Stomach smooth muscle (tissue), 2 donors: ENCODE results near the gene CALML6.

Source experiments
- H3K27ac ChIP-seq: one replicate; pipeline ENCODE4 v1.7.0; 2013; ENCODE audit warnings: mild to moderate bottlenecking, low read length, inconsistent platforms
- H3K27me3 ChIP-seq, 2 donors: one replicate each; pipeline ENCODE4 v1.7.0; 2013; ENCODE audit warnings: low read length in 2 of 2; ENCODE audit not compliant: insufficient read depth in 2 of 2, control insufficient read depth in 1 of 2
- H3K36me3 ChIP-seq, 2 donors: one replicate each; pipeline ENCODE4 v1.7.0; 2013; ENCODE audit warnings: low read length in 2 of 2; ENCODE audit not compliant: control insufficient read depth in 2 of 2, insufficient read depth in 2 of 2
- H3K4me1 ChIP-seq: one replicate; pipeline ENCODE4 v1.7.0; 2013; ENCODE audit warnings: low read length; ENCODE audit not compliant: control insufficient read depth, insufficient read depth
- H3K4me3 ChIP-seq, 2 donors: one replicate each; pipeline ENCODE4 v1.7.0; 2013; ENCODE audit warnings: low read length in 2 of 2
- H3K9ac ChIP-seq, 2 donors: one replicate each; pipeline ENCODE4 v1.7.0; 2013; ENCODE audit warnings: low read length in 2 of 2, mild to moderate bottlenecking in 1 of 2
- H3K9me3 ChIP-seq, 2 donors: one replicate each; pipeline ENCODE4 v1.7.0; 2013; ENCODE audit warnings: low read length in 2 of 2; ENCODE audit not compliant: control insufficient read depth in 2 of 2
- donor health status: healthy.
- donor health status: Pancreatic carcinoma.

CALML6 gene, protein sequence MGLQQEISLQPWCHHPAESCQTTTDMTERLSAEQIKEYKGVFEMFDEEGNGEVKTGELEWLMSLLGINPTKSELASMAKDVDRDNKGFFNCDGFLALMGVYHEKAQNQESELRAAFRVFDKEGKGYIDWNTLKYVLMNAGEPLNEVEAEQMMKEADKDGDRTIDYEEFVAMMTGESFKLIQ

DNA sequence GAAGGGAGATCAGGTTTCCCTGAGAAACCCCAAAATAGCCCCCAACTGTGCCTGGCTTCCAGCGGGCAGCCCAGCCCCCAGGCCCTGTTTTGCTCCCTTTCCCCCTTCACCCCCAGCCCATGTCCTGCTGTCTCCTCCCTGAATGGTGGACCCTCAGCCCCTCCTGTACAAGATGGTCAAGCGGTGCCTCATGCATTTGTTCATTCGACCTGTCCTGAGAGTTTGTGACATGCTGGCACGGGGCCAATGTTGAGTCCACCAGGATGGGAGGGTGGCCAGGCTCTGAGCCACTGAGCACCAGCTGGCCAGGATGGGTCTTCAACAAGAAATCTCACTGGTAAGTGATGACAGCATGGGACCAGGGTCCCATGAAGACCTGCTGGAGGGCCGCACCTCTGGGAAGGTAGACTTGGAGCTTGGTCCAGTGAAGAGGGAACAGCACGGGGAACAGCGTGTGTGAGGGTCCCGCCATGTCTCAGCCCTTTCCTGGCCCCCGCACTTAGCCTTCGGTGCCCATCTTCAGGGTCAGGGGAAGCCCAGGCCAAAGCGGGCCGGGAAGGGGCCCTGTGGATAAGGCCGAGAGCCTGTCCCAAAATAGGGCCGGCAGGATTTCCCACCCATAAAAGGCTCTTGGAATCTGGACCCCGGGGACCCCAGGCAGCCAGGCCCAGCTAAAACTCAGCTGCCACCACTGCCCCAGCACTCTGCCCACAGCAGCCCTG, at the start of gene CALML6:
CALML6 (plus strand) TSS at position 290 of the 722 bp plus-strand sequence; CDS start at position 311, 21 bp downstream.
- Histone ChIP-seq H3K4me3 (no peak within 1 kb of the TSS), H3K27ac (no peak within 1 kb of the TSS), H3K27me3 (no peaks in the 10 kb centered on the region), H3K9me3 (no peaks in the 10 kb centered on the region), H3K4me1 (peaks cover 19% of the 10 kb centered on the region), H3K9ac (no peak within 1 kb of the TSS), H3K36me3 (no peaks in the 10 kb centered on the region)

DNA sequence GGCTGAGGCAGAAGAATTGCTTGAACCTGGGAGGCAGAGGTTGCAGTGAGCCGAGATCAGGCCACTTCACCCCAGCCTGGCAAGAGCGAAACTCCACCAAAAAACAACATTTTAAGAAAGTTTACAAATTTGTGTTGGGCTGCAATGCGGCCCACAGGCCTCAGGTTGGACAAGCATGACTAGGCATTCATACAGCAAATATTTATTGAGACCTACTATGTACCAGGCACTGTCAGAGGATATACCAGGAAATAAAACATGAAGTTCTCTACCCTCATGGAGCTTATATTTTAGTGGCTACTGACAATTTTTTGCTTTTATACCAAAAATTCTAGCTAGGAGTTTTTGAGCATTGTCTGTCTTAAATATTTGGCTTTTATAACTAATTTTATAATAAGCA, 47.9 kb upstream of the CALML6 start:
- no peak overlapping the region for H3K9ac ChIP-seq
- H3K9me3 ChIP-seq, result no peaks in the 10 kb centered on the region
- no peaks in the 10 kb centered on the region for H3K27me3 ChIP-seq
- H3K36me3 ChIP-seq, result no peaks in the 10 kb centered on the region
- no peak overlapping the region for H3K27ac ChIP-seq
- H3K4me1 ChIP-seq, result peaks cover 12% of the 10 kb centered on the region
- no peak overlapping the region for H3K4me3 ChIP-seq

DNA sequence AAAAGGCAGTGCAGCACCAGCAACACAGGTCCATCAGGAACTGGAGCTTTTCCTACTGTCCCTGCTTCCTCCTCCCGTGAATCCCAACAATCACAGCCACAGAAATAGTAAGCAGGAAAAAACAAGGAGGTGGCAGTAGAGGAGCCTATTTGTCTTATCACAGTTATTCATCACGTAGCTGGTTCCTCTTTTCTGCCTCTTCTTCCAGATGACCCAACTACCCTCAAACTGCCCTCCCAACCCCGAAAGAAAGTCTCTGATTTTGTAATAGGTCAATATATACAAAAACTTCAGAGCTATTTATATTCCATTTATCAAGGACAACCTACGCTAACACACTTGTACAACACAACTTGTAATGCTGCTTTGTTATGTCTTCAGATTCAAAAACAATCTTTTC, 45.6 kb upstream of the CALML6 start:
- no peak overlapping the region for H3K27ac ChIP-seq
- no peaks in the 10 kb centered on the region for H3K27me3 ChIP-seq
- H3K9me3 ChIP-seq, result no peaks in the 10 kb centered on the region
- no peak overlapping the region for H3K9ac ChIP-seq
- H3K4me3 ChIP-seq, result no peak overlapping the region
- H3K4me1 ChIP-seq, result peaks cover 21% of the 10 kb centered on the region
- H3K36me3 ChIP-seq, result peaks cover 2 to 3% of the 10 kb centered on the region in 2 donors

DNA sequence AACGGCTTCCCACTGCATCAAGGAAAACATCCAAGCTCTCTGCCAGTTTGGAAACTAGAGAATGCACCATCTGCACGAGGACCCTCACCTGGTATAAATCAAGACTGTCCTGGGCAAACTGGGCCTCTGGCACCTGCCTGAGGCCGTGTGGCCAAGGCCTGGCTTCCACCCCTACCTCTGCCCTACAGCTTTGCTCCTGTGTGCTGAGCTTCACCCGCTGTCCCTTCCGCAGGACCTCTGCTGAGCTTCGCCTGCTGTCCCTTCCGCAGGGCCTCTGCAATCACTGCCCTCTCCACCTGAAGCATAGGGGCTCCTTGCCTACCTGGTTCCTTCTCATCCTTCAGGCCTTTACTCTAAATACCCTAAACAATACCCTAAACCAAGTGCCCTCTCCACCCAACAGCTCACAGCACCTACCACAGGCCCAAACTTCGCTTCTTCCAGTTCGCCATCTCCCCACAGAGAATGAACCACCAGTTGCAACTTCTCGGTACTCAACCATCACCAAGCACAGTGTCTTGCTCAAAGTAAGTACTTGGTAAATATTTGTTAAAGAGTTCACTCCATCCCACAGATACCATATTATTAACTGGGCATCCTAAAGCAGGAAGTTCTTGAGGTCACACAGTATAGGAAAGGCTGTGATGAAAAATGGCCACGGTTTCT, 42.6 kb upstream of the CALML6 start:
- Histone ChIP-seq H3K27ac (no peak overlapping the region), H3K4me1 (peaks cover 25% of the 10 kb centered on the region)

DNA sequence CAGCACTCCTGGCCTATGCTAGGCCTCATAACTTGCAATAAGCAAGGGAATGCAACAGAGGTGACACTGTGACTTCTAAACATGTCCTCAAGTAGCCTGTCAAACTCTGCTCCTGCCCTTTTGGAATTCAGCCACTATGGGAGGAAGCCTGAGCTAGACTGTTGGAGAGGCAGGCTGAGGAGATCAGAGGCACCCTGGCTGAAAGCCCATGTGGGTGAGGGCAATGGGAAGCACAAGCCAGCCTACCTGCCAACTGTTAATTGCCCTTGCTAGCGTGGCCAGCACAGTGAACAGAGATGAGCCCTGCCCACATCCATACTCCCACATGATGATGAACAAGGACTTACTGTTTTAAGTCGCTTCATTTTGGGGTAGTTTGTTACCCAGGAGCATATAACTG, 41.9 kb upstream of the CALML6 start:
- Histone ChIP-seq H3K9ac (no peak overlapping the region), H3K36me3 (peaks cover 6 to 7% of the 10 kb centered on the region in 2 donors), H3K9me3 (no peaks in the 10 kb centered on the region), H3K27me3 (no peaks in the 10 kb centered on the region), H3K4me3 (no peak overlapping the region), H3K4me1 (peaks cover 27% of the 10 kb centered on the region), H3K27ac (no peak overlapping the region)

More for the DNA sequence above, 42.6 kb upstream of the CALML6 start:
- H3K9me3 ChIP-seq, result no peaks in the 10 kb centered on the region
- H3K4me3 ChIP-seq, result no peak overlapping the region
- H3K36me3 ChIP-seq, result peaks cover 6 to 7% of the 10 kb centered on the region in 2 donors
- H3K27me3 ChIP-seq, result no peaks in the 10 kb centered on the region
- no peak overlapping the region for H3K9ac ChIP-seq

DNA sequence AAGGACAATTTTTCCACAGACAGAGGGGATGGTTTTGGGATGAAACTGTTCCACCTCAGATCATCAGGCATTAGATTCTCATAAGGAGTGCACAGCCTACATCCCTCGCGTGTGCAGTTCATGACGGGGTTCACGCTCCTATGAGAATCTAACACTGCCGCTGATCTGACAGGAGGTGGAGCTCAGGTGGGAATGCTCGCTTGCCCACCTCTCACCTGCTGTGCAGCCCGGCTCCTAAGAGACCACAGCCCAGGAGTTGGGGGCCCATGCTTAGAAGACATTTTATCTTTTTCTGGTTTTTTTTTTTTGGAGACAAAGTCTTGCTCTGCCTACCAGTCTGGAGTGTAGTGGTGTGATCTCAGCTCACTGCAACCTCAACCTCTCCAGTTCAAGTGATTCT, 40.2 kb upstream of the CALML6 start:
- Histone ChIP-seq H3K27ac (no peak overlapping the region), H3K27me3 (no peaks in the 10 kb centered on the region), H3K9me3 (no peaks in the 10 kb centered on the region), H3K4me3 (no peak overlapping the region), H3K4me1 (peaks cover 30% of the 10 kb centered on the region), H3K36me3 (peaks cover 6 to 7% of the 10 kb centered on the region in 2 donors), H3K9ac (no peak overlapping the region)

DNA sequence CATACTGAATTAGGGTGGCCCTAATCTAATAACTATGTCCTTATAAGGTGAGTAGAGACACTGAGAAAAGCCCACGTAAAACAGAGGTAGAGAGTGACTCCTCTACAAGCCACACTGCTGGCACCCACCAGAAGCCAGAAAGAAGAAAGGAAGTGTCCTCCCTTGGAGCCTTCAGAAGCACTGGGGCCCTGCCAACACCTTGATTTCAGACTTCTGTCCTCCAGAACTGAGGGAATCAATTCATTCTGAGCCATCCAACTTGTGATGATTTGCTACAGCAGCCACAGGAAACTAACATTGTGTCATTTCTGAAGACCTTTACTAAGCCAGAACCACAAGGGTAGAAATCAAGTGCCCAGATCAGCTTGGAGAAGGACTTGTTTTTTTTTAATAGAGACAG, 39.1 kb upstream of the CALML6 start:
- Histone ChIP-seq H3K36me3 (peaks cover 6 to 7% of the 10 kb centered on the region in 2 donors), H3K9ac (no peak overlapping the region), H3K27ac (no peak overlapping the region), H3K9me3 (no peaks in the 10 kb centered on the region), H3K4me1 (peaks cover 34% of the 10 kb centered on the region), H3K27me3 (no peaks in the 10 kb centered on the region), H3K4me3 (no peak overlapping the region)

DNA sequence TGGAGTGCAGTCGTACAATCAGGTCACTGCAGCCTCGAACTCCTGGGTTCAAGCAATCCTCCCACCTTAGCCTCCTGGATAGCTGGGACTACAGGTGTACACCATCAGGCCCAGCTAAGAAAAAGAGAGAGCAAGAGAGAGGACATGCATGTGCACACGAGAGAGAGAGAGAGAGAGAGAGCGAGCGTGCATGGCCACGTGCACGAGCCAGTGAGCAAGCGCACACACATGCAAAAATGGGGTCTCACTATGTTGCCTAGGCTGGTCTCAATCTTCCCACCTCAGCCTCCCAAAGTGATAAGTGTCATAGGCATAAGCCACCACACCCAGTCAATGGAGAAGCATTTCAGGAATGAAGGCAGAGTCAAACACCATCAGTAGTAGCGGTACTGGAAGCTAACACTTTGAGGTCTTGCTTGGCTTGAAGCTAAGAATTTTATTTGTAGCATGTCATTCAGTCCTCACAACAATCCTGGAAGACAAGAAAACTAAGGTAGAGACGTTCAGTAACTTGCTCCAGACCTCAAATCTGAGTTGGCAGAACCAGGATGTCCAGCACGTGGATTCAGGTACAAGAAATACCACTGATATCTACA, 38.6 kb upstream of the CALML6 start:
- Histone ChIP-seq H3K9me3 (no peaks in the 10 kb centered on the region), H3K27ac (no peak overlapping the region), H3K9ac (no peak overlapping the region), H3K36me3 (peaks cover 6 to 7% of the 10 kb centered on the region in 2 donors), H3K27me3 (no peaks in the 10 kb centered on the region), H3K4me1 (peaks cover 37% of the 10 kb centered on the region), H3K4me3 (no peak overlapping the region)

DNA sequence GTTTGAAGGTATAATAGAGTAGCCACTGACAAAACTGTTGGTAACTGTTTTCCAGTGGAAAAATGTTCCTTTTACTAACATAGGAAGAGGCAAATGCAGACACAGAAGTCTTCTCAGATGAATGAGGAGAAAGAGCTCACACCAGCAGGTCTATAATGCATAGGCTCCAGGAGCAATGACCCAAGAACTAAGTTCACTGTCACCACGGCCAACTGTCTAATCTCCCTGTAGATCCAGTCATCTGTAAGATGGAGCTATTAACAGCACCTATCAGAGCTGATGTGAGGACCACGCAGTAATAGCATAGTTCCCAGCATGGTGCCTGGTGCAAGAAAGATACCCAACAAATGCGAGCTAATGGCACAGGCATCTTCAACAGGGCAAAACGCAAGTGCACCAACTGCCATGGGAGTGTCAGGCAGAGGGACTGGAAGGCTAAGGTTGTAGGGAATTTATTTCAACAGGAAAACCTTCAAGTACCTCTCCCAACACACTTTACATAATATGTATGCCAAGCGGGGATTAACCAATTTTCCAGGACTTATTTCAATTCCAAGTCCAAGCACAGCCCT, 37.1 kb upstream of the CALML6 start:
- H3K36me3 ChIP-seq, result peaks cover 6 to 7% of the 10 kb centered on the region in 2 donors
- no peaks in the 10 kb centered on the region for H3K9me3 ChIP-seq
- no peaks in the 10 kb centered on the region for H3K27me3 ChIP-seq
- H3K9ac ChIP-seq, result no peak overlapping the region
- H3K4me3 ChIP-seq, result no peak overlapping the region
- no peak overlapping the region for H3K27ac ChIP-seq
- H3K4me1 ChIP-seq, result peaks cover 36% of the 10 kb centered on the region

DNA sequence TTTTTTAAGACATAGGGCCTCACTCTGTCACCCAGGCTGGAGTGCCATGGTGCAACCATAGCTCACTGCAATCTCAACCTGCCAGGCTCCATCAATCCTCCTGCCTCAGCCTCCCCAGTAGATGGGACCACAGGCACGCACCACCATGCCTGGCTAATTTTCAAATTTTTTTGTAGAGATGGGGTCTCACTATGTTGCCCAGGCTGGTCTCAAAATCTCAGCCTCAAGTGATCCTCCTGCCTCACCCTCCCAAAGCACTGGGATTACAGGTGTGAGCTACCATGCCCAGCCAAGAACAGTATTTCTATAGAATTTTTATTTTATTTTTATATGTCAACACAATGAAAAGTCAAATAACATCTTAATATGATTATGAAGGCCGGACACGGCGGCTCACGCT, 35.1 kb upstream of the CALML6 start:
- H3K4me1 ChIP-seq, result peaks cover 27% of the 10 kb centered on the region
- H3K4me3 ChIP-seq, result no peak overlapping the region
- H3K9me3 ChIP-seq, result no peaks in the 10 kb centered on the region
- peaks cover 4% of the 10 kb centered on the region in 2 donors for H3K36me3 ChIP-seq
- H3K9ac ChIP-seq, result no peak overlapping the region
- H3K27ac ChIP-seq, result no peak overlapping the region
- H3K27me3 ChIP-seq, result no peaks in the 10 kb centered on the region
